Epithelial cell of proximal tubule (primary cell): ENCODE data around the gene MAP3K20. TPM values are rescaled to one million over a fixed set of nuclear protein-coding genes. Genes with fewer than 3 reads are reported as not detected.

ENCODE experiments used
- DNase-seq: peaks from one replicate; pipeline ENCODE4 v3.0.0-alpha.2; 2011; ENCODE audit warnings: low read depth
- H3K4me3 ChIP-seq: 2 replicates; pipeline ENCODE4 v1.5.1; 2011; ENCODE audit warnings: low read depth, mild to moderate bottlenecking, low read length
- CTCF ChIP-seq: conservative IDR thresholded peaks from 2 replicates; pipeline ENCODE4 v1.5.1; 2012; ENCODE audit warnings: low read depth, mild to moderate bottlenecking, low read length
- total RNA-seq: library from RNA; depleted of rRNA; stranded (reverse); fragments of >200 nt; gene quantifications from 2 replicates; pipeline ENCODE4 v1.2.3, GENCODE V29; 2015

The MAP3K20 gene
- total RNA-seq, 1 donor from 2014 or later, result 19.4 TPM

- no peak for TF ChIP-seq CTCF
- H3K4me3 ChIP-seq, result no peak overlapping the region
- DNase-seq, result no peak
These were observed 2.0 kb downstream of the MAP3K20 start for GRCh38 chr2:173077506-173078177.

DNA sequence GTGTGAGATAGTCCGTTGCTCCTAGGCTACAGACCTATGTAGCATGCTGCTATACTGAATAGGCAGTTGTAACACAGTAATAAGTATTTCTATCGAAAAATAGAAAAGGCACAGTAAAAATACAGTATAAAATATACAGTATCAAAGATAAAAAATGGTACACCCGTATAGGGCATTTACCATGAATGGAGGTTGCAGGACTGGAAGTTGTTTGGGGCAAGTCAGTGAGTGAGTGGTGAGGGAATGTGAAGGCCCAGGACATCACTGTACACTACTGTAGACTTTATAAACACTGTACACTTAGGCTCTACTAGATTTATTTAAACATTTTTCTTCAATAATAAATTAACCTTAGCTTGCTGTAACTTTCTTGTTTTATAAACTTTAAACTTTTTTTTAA is 3.5 kb downstream of the MAP3K20 start:
- no peak for TF ChIP-seq CTCF
- no peak overlapping the region for H3K4me3 ChIP-seq
- no peak for DNase-seq

DNA sequence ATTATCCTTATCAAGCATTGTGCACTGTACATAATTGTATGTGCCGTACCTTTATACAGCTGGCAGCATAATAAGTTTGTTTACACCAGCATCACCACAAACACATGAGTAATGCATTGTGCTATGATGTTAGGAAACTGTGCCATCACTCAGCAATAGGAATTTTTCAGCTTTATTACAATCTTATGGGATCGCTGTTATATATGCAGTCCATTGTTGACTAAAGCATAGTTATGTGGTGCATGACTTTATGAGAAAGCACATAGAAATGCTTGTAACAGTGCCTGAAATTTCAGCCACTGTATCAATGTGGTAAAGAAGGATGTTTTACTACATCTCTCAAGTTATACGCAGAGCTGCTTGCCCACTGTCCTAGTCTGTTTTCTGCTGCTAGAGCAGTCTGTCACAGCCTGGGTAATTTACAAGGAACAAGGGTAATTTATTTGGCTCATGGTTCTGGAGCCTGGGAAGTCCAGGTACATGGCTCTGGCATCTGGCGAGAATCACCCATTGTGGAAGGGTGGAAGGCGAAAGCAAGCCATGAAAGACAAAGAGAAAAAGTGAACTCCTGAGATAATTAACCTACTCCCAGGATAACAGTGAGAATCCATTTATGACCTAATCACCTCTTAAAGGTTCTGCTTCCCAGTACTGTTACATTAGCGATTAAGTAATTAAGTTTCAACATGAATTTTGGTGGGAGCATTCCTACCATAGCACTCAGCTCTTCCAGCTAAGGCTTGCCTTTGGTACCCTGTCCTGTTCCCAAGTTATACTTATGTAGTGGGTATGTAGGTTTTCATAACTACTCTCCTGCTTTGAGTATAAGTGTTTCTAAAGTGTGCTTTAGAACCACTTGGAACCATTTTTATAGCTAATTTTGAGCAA is 4.6 kb downstream of the MAP3K20 start:
- no peak for DNase-seq
- no peak overlapping the region for H3K4me3 ChIP-seq
- TF ChIP-seq CTCF, result no peak

GRCh38 chr2:173086518-173087213 is 11.0 kb downstream of the MAP3K20 start:
- TF ChIP-seq CTCF, result no peak
- no peak for DNase-seq
- no peak overlapping the region for H3K4me3 ChIP-seq

GRCh38 chr2:173087214-173087581 is 11.6 kb downstream of the MAP3K20 start:
- TF ChIP-seq CTCF, result no peak
- DNase-seq, result no peak

GRCh38 chr2:173087793-173088496 is 12.3 kb downstream of the MAP3K20 start:
- no peak for DNase-seq
- no peak overlapping the region for H3K4me3 ChIP-seq
- no peak for TF ChIP-seq CTCF

More at GRCh38 chr2:173087214-173087581, 11.6 kb downstream of the MAP3K20 start:
- no peak overlapping the region for H3K4me3 ChIP-seq
